ENCODE results near the gene TNK1. TPM values are rescaled to one million over a fixed set of nuclear protein-coding genes. Genes with fewer than 3 reads are reported as not detected.

TNK1 gene
- total and polyA plus RNA-seq, 9 of the 15 experiments (the other 6 are each of a cell fraction or from before 2014, with no cell fraction given) = 0.28 to 5.2 (median 2.1) TPM

DNA sequence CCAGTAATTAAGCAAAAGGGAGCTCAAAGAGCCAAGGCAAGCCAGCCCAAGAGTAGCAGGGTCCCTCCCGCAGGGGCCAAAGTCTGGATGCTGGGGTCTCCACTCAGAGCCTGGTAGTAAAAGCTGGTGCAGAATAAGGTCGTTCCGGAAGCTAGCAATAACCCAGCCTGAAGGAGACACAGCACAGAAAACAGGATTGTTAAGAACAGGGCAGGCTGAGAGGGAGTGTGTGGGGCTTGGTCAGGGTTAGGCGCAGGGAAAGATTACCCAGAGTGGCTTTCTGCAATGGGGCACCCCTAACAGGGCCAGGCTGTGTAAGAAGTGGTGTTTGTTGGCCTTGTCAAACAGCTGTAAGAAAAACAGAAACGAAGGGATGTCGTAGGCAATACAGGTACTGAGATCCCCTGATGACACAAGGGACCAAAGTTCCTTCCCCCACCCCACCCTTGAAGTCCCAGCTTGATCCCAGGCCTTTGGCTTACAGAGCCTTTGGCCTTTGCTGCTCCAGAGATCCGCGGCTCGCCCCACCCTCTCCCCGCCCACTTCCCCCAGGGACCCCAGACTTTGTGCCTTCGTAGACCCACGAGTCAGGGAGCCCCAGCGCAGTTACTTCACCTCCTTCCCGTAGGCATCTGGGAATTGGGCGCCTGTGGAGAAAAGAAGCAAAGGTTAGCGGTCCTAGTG lies 22.3 kb downstream of the TNK1 start:
- BruUV-seq (replicated peaks) = TSS peak; percentile 86
- ChIA-PET POLR2A (interaction anchor here (0.6 to 1.8 kb wide), 9 partner anchors 17 to 194 kb away, joined by 3 to 23 read pairs (median 3); partner anchors contain the start of genes POLR2A, TNK1 and ZBTB4), CTCF (ENCODE audit: low intra/inter-chr PET ratio) (no interaction called here)
- peak in 3 of 4 experiments; percentile 51 to 57 (median 55) for DNase-seq (ENCODE audit: extremely low read depth in 1 of 4, low spot score in 3 of 4)
- intact Hi-C loops (cut with micrococcal nuclease) = loop anchor here (5.0 kb wide), 2 partner anchors 34 to 79 kb away; partner anchors contain the start of genes FGF11, POLR2A, SLC35G6 and TMEM102
- no peaks in the 10 kb centered on the region for H3K27me3 ChIP-seq (ENCODE audit: control insufficient read depth in 2 of 2, insufficient read depth in 2 of 2, low read length in 2 of 2)
- in situ Hi-C loops (cut with MboI) = no loop called here
- TF ChIP-seq IRF2 (CRISPR knock-in tag; IDR thresholded peaks at IDR 0.05) = no peak
- TF ChIP-seq, protein P1, sequence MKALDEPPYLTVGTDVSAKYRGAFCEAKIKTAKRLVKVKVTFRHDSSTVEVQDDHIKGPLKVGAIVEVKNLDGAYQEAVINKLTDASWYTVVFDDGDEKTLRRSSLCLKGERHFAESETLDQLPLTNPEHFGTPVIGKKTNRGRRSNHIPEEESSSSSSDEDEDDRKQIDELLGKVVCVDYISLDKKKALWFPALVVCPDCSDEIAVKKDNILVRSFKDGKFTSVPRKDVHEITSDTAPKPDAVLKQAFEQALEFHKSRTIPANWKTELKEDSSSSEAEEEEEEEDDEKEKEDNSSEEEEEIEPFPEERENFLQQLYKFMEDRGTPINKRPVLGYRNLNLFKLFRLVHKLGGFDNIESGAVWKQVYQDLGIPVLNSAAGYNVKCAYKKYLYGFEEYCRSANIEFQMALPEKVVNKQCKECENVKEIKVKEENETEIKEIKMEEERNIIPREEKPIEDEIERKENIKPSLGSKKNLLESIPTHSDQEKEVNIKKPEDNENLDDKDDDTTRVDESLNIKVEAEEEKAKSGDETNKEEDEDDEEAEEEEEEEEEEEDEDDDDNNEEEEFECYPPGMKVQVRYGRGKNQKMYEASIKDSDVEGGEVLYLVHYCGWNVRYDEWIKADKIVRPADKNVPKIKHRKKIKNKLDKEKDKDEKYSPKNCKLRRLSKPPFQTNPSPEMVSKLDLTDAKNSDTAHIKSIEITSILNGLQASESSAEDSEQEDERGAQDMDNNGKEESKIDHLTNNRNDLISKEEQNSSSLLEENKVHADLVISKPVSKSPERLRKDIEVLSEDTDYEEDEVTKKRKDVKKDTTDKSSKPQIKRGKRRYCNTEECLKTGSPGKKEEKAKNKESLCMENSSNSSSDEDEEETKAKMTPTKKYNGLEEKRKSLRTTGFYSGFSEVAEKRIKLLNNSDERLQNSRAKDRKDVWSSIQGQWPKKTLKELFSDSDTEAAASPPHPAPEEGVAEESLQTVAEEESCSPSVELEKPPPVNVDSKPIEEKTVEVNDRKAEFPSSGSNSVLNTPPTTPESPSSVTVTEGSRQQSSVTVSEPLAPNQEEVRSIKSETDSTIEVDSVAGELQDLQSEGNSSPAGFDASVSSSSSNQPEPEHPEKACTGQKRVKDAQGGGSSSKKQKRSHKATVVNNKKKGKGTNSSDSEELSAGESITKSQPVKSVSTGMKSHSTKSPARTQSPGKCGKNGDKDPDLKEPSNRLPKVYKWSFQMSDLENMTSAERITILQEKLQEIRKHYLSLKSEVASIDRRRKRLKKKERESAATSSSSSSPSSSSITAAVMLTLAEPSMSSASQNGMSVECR (CRISPR knock-in tag; IDR thresholded peaks at IDR 0.05) = 0 out of 2 replicates have a peak, but pooled peaks have one; percentile 20
- no peaks in the 10 kb centered on the region for H3K9me1 ChIP-seq (ENCODE audit: control insufficient read depth, insufficient read depth, low read length)
- no peaks in the 10 kb centered on the region for H3K9me3 ChIP-seq (replicated peaks; ENCODE audit: control insufficient read depth, insufficient read depth, low read depth, low read length)
- FAIRE-seq = no peak
- H3K27ac ChIP-seq (ENCODE audit: extremely low read depth, low read depth, low read length) = peak overlapping the region; percentile 69
- H3K4me1 ChIP-seq (replicated peaks in 1 of 2; ENCODE audit: control insufficient read depth in 2 of 2, insufficient read depth in 2 of 2, low read length in 2 of 2) = peaks cover 11 to 25% of the 10 kb centered on the region in 2 experiments; a peak in 3 of 5 replicates
- H3K36me3 ChIP-seq (ENCODE audit: control insufficient read depth, insufficient read depth, low read length) = peaks cover 3% of the 10 kb centered on the region; the same call in 1 of the 3 replicates
- peak overlapping the region; percentile 75 to 85 for H3K9ac ChIP-seq (ENCODE audit: insufficient read depth in 1 of 2, low read depth in 2 of 2, low read length in 2 of 2)
- WGBS (ENCODE audit: insufficient coverage, low coverage, missing lambda C conversion rate) = 17% methylated on average over 12 of the region's 16 CpGs
- peak; percentile 4; the same call in 2 of the 3 replicates for ATAC-seq
- peaks cover 8% of the 10 kb centered on the region; the same call in 2 of the 3 replicates for H3K79me2 ChIP-seq (ENCODE audit: control insufficient read depth, insufficient read depth, low read length)
- H3K4me2 ChIP-seq (ENCODE audit: insufficient read depth, low read length) = peak overlapping the region; percentile 79
- peak overlapping the region; percentile 68 for H3K4me3 ChIP-seq
- H4K20me1 ChIP-seq (replicated peaks; ENCODE audit: control insufficient read depth, insufficient read depth, low read length) = no peaks in the 10 kb centered on the region
- peak overlapping the region; percentile 90 for H2AFZ ChIP-seq (ENCODE audit: low read depth, low read length)
